Measurements from ENCODE around the gene F9.

DNA sequence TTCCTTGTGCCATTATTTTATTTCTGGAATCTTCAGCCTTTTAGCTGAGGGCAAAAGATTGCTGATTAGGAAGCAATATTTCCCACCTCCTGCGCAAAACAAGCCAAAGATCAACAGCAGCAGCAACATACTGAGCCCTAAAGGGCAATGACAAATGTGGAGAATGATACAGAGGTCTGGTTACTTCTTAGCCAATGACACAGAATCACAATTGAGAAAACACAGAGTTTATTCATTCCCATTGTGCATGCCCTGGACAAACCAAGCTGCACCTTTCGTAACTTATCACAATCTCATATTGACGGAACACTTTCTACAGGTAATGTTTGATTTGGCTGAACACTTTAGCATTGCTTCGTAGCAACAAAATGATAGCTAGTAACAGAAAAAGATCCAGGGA, 13.4 kb downstream of the F9 start:
- TF ChIP-seq, protein P1, sequence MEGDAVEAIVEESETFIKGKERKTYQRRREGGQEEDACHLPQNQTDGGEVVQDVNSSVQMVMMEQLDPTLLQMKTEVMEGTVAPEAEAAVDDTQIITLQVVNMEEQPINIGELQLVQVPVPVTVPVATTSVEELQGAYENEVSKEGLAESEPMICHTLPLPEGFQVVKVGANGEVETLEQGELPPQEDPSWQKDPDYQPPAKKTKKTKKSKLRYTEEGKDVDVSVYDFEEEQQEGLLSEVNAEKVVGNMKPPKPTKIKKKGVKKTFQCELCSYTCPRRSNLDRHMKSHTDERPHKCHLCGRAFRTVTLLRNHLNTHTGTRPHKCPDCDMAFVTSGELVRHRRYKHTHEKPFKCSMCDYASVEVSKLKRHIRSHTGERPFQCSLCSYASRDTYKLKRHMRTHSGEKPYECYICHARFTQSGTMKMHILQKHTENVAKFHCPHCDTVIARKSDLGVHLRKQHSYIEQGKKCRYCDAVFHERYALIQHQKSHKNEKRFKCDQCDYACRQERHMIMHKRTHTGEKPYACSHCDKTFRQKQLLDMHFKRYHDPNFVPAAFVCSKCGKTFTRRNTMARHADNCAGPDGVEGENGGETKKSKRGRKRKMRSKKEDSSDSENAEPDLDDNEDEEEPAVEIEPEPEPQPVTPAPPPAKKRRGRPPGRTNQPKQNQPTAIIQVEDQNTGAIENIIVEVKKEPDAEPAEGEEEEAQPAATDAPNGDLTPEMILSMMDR (conservative IDR thresholded peaks at IDR 0.05; ENCODE audit: low read length): no peak
- TF ChIP-seq EZH2phosphoT487 (IDR thresholded peaks at IDR 0.05; ENCODE audit: borderline replicate concordance): no peak

Measured in Loucy (cell line).